Epithelial cell of prostate (primary cell): Measurements from ENCODE around the gene PLOD3.
"Not testable (repeated sequence)": the region's sequence is repeated elsewhere in the genome, so short reads cannot be mapped to it uniquely, and the experiment has no call there.

Source experiments
- DNase-seq: peaks from one replicate; pipeline ENCODE4 v3.0.0-alpha.2; 2011; ENCODE audit warnings: low read depth, low spot score
- H3K27ac ChIP-seq: fragments of 450-650 bp; 2 replicates; pipeline ENCODE4 v1.5.1; 2017; ENCODE audit warnings: mild to moderate bottlenecking

Gene PLOD3

GRCh38 chr7:101216001-101216859, 1.2 kb downstream of the PLOD3 start:
- no peak for DNase-seq
- no peak overlapping the region for H3K27ac ChIP-seq

- DNase-seq = no peak
Observed at GRCh38 chr7:101212014-101212413, 5.4 kb downstream of the PLOD3 start.

GRCh38 chr7:101211501-101211900, 5.9 kb downstream of the PLOD3 start:
- DNase-seq = no peak
- no peak overlapping the region for H3K27ac ChIP-seq

More at GRCh38 chr7:101212014-101212413, 5.4 kb downstream of the PLOD3 start:
- no peak overlapping the region for H3K27ac ChIP-seq

- DNase-seq = no peak
- no peak overlapping the region for H3K27ac ChIP-seq
Observed at GRCh38 chr7:101210143-101210542, 7.2 kb downstream of the PLOD3 start.

GRCh38 chr7:101208794-101209193, 8.6 kb downstream of the PLOD3 start:
- no peak for DNase-seq

GRCh38 chr7:101207459-101207858, 9.9 kb downstream of the PLOD3 start:
- no peak for DNase-seq
- H3K27ac ChIP-seq = no peak overlapping the region

More at GRCh38 chr7:101208794-101209193, 8.6 kb downstream of the PLOD3 start:
- H3K27ac ChIP-seq = no peak overlapping the region

- DNase-seq = no peak
- no peak overlapping the region for H3K27ac ChIP-seq
Observed at GRCh38 chr7:101206665-101207042, 10.7 kb downstream of the PLOD3 start.

- H3K27ac ChIP-seq = no peak overlapping the region
- no peak for DNase-seq
Observed at GRCh38 chr7:101205901-101206664, 11.3 kb downstream of the PLOD3 start.

- not testable (repeated sequence) for H3K27ac ChIP-seq, DNase-seq
Observed at GRCh38 chr7:101203740-101204738, 13.3 kb downstream of the PLOD3 start.

GRCh38 chr7:101202603-101202918, 14.8 kb downstream of the PLOD3 start:
- H3K27ac ChIP-seq = no peak overlapping the region
- no peak for DNase-seq

- no peak for DNase-seq
- H3K27ac ChIP-seq = no peak overlapping the region
Observed at GRCh38 chr7:101201695-101202602, 15.4 kb downstream of the PLOD3 start.

- no peak for DNase-seq
- no peak within 1 kb of the TSS for H3K27ac ChIP-seq
Observed at GRCh38 chr7:101200862-101201599, 16.4 kb downstream of the PLOD3 start, which contains the start of gene MOGAT3. TSS of gene MOGAT3 (minus strand) at chr7:101201036. CDS start at chr7:101200854, 182 bp downstream.

- no peak overlapping the region for H3K27ac ChIP-seq
- no peak for DNase-seq
Observed at GRCh38 chr7:101200504-101200861, 16.9 kb downstream of the PLOD3 start.

- not testable (repeated sequence) for DNase-seq, H3K27ac ChIP-seq
Observed at GRCh38 chr7:101199522-101199921, 17.9 kb downstream of the PLOD3 start.

GRCh38 chr7:101198476-101198875, 18.9 kb downstream of the PLOD3 start:
- no peak for DNase-seq
- H3K27ac ChIP-seq = no peak overlapping the region

GRCh38 chr7:101197991-101198390, 19.4 kb downstream of the PLOD3 start:
- H3K27ac ChIP-seq = no peak overlapping the region
- no peak for DNase-seq

GRCh38 chr7:101195884-101196283, 21.5 kb downstream of the PLOD3 start:
- no peak for DNase-seq
- H3K27ac ChIP-seq = no peak overlapping the region

- no peak overlapping the region for H3K27ac ChIP-seq
- no peak for DNase-seq
Observed at GRCh38 chr7:101189109-101189508, 28.3 kb downstream of the PLOD3 start.
